ENCODE data around the gene GALNT2.

DNA sequence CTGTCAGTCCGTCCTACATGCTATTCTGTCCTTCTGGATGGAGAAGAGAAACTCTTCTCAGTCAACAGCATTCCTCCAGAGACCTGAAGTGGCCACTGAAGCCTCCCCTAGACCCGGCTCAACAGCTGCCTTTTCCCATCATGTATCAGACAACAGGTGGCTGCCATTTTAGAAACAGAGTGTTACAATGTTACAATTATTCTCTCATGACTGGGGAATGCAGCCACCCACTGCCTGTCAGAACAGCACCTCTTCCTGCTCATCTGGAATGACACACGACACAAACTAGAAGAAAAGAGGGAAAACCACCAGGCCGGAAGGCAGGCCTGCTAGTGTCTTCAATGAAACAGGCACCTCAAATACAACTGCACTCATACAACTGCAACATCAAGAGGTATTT lies 253.8 kb downstream of the GALNT2 start:
- TF ChIP-seq, protein P1, sequence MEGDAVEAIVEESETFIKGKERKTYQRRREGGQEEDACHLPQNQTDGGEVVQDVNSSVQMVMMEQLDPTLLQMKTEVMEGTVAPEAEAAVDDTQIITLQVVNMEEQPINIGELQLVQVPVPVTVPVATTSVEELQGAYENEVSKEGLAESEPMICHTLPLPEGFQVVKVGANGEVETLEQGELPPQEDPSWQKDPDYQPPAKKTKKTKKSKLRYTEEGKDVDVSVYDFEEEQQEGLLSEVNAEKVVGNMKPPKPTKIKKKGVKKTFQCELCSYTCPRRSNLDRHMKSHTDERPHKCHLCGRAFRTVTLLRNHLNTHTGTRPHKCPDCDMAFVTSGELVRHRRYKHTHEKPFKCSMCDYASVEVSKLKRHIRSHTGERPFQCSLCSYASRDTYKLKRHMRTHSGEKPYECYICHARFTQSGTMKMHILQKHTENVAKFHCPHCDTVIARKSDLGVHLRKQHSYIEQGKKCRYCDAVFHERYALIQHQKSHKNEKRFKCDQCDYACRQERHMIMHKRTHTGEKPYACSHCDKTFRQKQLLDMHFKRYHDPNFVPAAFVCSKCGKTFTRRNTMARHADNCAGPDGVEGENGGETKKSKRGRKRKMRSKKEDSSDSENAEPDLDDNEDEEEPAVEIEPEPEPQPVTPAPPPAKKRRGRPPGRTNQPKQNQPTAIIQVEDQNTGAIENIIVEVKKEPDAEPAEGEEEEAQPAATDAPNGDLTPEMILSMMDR (IDR thresholded peaks at IDR 0.05), result no peak
- no peak for TF ChIP-seq ZFX (IDR thresholded peaks at IDR 0.05; ENCODE audit: borderline replicate concordance)
